SK-N-SH treated with all-trans-retinoic acid at 6 μM for 48 hours (cell line): ENCODE measurements around the gene COBLL1.

Experiments used
- ATAC-seq: fragments of 200-7000 bp; cut with Tn5 transposase; 3 replicates; pipeline ENCODE4 v1.9.1; 2020; ENCODE audit warnings: mild to moderate bottlenecking, moderate library complexity
- ARNTL ChIP-seq: fragments of 450-650 bp; formaldehyde crosslinking; IDR thresholded peaks from 2 replicates; pipeline ENCODE4 v1.5.0; 2020; ENCODE audit warnings: low read depth, mild to moderate bottlenecking, moderate library complexity, borderline replicate concordance
- BACH2 ChIP-seq: fragments of 250-450 bp; sonication (Bioruptor Pico); IDR thresholded peaks from 2 replicates; pipeline ENCODE4 v1.9.0; 2021; ENCODE audit warnings: mild to moderate bottlenecking, borderline replicate concordance
- CREB5 ChIP-seq: fragments of 250-450 bp; sonication (Bioruptor Pico); IDR thresholded peaks from 2 replicates; pipeline ENCODE4 v1.5.1; 2020; ENCODE audit warnings: low read depth, mild to moderate bottlenecking, moderate library complexity
- CSDC2 ChIP-seq: fragments of 250-450 bp; sonication (Bioruptor Pico); IDR thresholded peaks from 2 replicates; pipeline ENCODE4 v1.5.0; 2020; ENCODE audit warnings: mild to moderate bottlenecking, moderate library complexity
- ESRRG ChIP-seq: fragments of 250-450 bp; sonication (Bioruptor Pico); IDR thresholded peaks from 2 replicates; pipeline ENCODE4 v1.6.1; 2021; ENCODE audit warnings: mild to moderate bottlenecking
- GLIS3 ChIP-seq: fragments of 250-450 bp; sonication (Bioruptor Pico); IDR thresholded peaks from 2 replicates; pipeline ENCODE4 v1.5.0; 2020; ENCODE audit warnings: mild to moderate bottlenecking, moderate library complexity
- ISL1 ChIP-seq: fragments of 250-450 bp; sonication (Bioruptor Pico); IDR thresholded peaks from 2 replicates; pipeline ENCODE4 v2.1.2; 2022; ENCODE audit warnings: mild to moderate bottlenecking, moderate library complexity
- OSR1 ChIP-seq: fragments of 250-450 bp; sonication (Bioruptor Pico); IDR thresholded peaks from 2 replicates; pipeline ENCODE4 v1.8.0; 2022; ENCODE audit warnings: moderate library complexity, mild to moderate bottlenecking, inconsistent platforms
- PATZ1 ChIP-seq: fragments of 250-450 bp; sonication (Bioruptor Pico); IDR thresholded peaks from 2 replicates; pipeline ENCODE4 v1.8.0; 2020; ENCODE audit warnings: mild to moderate bottlenecking, moderate library complexity, borderline replicate concordance
- PPARA ChIP-seq: fragments of 250-450 bp; sonication (Bioruptor Pico); IDR thresholded peaks from 2 replicates; pipeline ENCODE4 v1.5.0; 2020; ENCODE audit warnings: mild to moderate bottlenecking, borderline replicate concordance
- RARB ChIP-seq: fragments of 250-450 bp; sonication (Bioruptor Pico); IDR thresholded peaks from 2 replicates; pipeline ENCODE4 v1.8.0; 2021; ENCODE audit warnings: mild to moderate bottlenecking, moderate library complexity
- SNAI2 ChIP-seq: fragments of 250-450 bp; sonication (Bioruptor Pico); IDR thresholded peaks from 2 replicates; pipeline ENCODE4 v1.5.0; 2020; ENCODE audit warnings: mild to moderate bottlenecking, moderate library complexity
- TCF4 ChIP-seq: fragments of 250-450 bp; sonication (Bioruptor Pico); IDR thresholded peaks from 2 replicates; pipeline ENCODE4 v1.8.0; 2021; ENCODE audit warnings: mild to moderate bottlenecking, moderate library complexity, borderline replicate concordance
- TOX ChIP-seq: fragments of 250-450 bp; sonication (Bioruptor Pico); IDR thresholded peaks from 2 replicates; pipeline ENCODE4 v1.8.0; 2021; ENCODE audit warnings: mild to moderate bottlenecking, moderate library complexity, borderline replicate concordance
- ZFP3 ChIP-seq: fragments of 250-450 bp; sonication (Bioruptor Pico); IDR thresholded peaks from 2 replicates; pipeline ENCODE4 v1.5.0; 2020; ENCODE audit warnings: mild to moderate bottlenecking, moderate library complexity
- ZFP30 ChIP-seq: fragments of 450-650 bp; formaldehyde crosslinking; IDR thresholded peaks from 2 replicates; pipeline ENCODE4 v1.5.0; 2022; ENCODE audit warnings: mild to moderate bottlenecking, moderate library complexity
- ZNF565 ChIP-seq: fragments of 450-650 bp; formaldehyde crosslinking; conservative IDR thresholded peaks from 2 replicates; pipeline ENCODE4 v1.5.0; 2020; ENCODE audit warnings: low read depth, mild to moderate bottlenecking, moderate library complexity
- TF ChIP-seq, protein P1 (sequence below): fragments of 250-450 bp; sonication (Bioruptor Pico); IDR thresholded peaks from 2 replicates; pipeline ENCODE4 v1.5.1; 2021; ENCODE audit warnings: mild to moderate bottlenecking, moderate library complexity
- TF ChIP-seq, protein P2 (sequence below): fragments of 250-450 bp; sonication (Bioruptor Pico); IDR thresholded peaks from 2 replicates; pipeline ENCODE4 v1.5.0; 2020; ENCODE audit warnings: mild to moderate bottlenecking, moderate library complexity
- TF ChIP-seq, protein P3 (sequence below): fragments of 250-450 bp; sonication (Bioruptor Pico); IDR thresholded peaks from 2 replicates; pipeline ENCODE4 v1.8.0; 2021; ENCODE audit warnings: low read depth, mild to moderate bottlenecking, moderate library complexity, borderline replicate concordance

COBLL1 gene

GRCh38 chr2:164847291-164847690 is 5.7 kb upstream of the COBLL1 start (continued):
- TF ChIP-seq, protein P1, sequence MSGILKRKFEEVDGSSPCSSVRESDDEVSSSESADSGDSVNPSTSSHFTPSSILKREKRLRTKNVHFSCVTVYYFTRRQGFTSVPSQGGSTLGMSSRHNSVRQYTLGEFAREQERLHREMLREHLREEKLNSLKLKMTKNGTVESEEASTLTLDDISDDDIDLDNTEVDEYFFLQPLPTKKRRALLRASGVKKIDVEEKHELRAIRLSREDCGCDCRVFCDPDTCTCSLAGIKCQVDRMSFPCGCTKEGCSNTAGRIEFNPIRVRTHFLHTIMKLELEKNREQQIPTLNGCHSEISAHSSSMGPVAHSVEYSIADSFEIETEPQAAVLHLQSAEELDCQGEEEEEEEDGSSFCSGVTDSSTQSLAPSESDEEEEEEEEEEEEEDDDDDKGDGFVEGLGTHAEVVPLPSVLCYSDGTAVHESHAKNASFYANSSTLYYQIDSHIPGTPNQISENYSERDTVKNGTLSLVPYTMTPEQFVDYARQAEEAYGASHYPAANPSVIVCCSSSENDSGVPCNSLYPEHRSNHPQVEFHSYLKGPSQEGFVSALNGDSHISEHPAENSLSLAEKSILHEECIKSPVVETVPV (CRISPR knock-in tag): no peak
- TF ChIP-seq PPARA: no peak
- TF ChIP-seq OSR1: no peak

- no peak for ATAC-seq
- TF ChIP-seq TCF4 (CRISPR knock-in tag) (no peak), ARNTL (CRISPR knock-in tag) (no peak), TOX (CRISPR knock-in tag) (no peak), PATZ1 (no peak), GLIS3 (CRISPR knock-in tag) (no peak), CSDC2 (CRISPR knock-in tag) (no peak), ISL1 (CRISPR knock-in tag) (no peak), BACH2 (CRISPR knock-in tag) (no peak), SNAI2 (CRISPR knock-in tag) (no peak), CREB5 (no peak), ZNF565 (CRISPR knock-in tag) (no peak), RARB (no peak), ZFP3 (no peak), ESRRG (CRISPR knock-in tag) (no peak), OSR1 (no peak), ZFP30 (no peak)
- TF ChIP-seq, protein P1 (CRISPR knock-in tag): no peak
- TF ChIP-seq, protein P2, sequence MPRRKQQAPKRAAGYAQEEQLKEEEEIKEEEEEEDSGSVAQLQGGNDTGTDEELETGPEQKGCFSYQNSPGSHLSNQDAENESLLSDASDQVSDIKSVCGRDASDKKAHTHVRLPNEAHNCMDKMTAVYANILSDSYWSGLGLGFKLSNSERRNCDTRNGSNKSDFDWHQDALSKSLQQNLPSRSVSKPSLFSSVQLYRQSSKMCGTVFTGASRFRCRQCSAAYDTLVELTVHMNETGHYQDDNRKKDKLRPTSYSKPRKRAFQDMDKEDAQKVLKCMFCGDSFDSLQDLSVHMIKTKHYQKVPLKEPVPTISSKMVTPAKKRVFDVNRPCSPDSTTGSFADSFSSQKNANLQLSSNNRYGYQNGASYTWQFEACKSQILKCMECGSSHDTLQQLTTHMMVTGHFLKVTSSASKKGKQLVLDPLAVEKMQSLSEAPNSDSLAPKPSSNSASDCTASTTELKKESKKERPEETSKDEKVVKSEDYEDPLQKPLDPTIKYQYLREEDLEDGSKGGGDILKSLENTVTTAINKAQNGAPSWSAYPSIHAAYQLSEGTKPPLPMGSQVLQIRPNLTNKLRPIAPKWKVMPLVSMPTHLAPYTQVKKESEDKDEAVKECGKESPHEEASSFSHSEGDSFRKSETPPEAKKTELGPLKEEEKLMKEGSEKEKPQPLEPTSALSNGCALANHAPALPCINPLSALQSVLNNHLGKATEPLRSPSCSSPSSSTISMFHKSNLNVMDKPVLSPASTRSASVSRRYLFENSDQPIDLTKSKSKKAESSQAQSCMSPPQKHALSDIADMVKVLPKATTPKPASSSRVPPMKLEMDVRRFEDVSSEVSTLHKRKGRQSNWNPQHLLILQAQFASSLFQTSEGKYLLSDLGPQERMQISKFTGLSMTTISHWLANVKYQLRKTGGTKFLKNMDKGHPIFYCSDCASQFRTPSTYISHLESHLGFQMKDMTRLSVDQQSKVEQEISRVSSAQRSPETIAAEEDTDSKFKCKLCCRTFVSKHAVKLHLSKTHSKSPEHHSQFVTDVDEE: no peak
- TF ChIP-seq, all 23 proteins: peak for 0
Observed at GRCh38 chr2:164846276-164846675, 4.7 kb upstream of the COBLL1 start.

DNA sequence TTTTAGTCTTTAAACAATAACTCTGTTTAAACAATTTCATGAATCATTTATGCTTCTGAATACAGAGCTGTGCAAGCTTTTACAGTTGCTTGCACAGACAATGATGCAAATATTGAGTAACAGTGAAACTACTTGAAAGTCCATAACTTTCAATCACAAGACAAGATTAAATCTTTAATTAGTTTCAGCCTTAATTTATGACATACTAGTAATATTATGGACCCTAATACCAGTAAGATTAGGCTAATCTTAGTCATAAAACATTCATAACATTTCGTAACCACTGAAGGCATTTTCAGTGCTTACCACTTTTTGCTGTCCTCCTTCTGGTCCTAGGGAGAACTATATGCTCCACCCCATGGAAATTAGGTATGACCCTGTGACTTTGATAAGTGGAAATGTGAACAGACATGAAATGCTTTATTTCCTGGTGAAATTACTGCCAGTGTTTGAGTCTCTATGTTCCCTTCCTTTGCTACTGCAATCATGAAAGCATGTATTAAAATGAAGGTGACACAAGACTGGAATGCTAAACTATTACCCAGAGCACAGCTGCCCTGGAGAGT is 1.8 kb upstream of the COBLL1 start:
- no peak for ATAC-seq
- TF ChIP-seq ARNTL (CRISPR knock-in tag) (no peak), ISL1 (CRISPR knock-in tag) (peak; percentile 97), BACH2 (CRISPR knock-in tag) (no peak)
- TF ChIP-seq, protein P3, sequence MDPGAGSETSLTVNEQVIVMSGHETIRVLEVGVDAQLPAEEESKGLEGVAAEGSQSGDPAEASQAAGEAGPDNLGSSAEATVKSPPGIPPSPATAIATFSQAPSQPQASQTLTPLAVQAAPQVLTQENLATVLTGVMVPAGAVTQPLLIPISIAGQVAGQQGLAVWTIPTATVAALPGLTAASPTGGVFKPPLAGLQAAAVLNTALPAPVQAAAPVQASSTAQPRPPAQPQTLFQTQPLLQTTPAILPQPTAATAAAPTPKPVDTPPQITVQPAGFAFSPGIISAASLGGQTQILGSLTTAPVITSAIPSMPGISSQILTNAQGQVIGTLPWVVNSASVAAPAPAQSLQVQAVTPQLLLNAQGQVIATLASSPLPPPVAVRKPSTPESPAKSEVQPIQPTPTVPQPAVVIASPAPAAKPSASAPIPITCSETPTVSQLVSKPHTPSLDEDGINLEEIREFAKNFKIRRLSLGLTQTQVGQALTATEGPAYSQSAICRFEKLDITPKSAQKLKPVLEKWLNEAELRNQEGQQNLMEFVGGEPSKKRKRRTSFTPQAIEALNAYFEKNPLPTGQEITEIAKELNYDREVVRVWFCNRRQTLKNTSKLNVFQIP: no peak
